ENCODE results near the gene PSAPL1. TPM values are rescaled to one million over a fixed set of nuclear protein-coding genes. Genes with fewer than 3 reads are reported as not detected.

Gene PSAPL1
- total RNA-seq, 1 donor from 2014 or later, result not detected

DNA sequence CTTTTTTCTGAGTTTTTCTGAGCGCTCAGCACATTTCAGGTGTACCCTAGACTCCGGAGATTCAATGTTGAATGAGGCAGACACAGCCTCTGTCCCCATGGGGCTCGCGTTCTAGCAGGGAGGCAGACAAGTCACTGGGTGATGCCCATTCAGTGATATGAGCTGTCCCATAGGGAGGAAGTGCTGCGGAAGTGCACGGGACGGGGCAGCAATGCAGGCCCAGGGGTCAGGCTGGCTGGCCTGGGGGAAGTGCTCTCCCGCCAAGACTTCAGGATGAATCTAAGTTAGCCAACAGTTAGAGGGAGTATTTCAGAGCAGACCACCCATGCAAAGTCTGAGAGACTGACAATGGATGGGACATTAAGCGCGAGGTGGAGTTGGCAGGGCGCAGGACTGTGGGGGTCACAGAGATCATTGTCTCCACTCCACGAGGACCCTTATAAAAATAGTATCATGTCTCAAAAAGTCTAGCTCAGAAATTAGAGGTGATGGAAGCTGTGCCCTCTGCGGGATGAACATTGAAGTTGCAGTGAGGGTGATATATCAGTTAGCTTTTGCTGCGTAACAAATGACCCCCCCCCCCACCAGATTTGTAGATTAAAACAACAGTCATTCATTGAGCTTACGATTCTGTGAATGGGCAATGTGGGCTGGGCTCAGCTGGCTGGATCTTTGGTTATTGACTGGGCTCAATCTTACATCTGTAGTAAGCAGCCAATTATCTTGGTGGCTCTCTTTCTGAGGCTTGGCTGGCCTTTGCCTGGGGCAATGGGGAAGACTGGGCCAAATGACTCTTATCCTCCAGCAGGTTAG lies 16.4 kb downstream of the PSAPL1 start:
- DNase-seq (ENCODE audit: low spot score), result no peak

GRCh38 chr4:7417639-7418038 lies 17.1 kb downstream of the PSAPL1 start:
- DNase-seq (ENCODE audit: low spot score), result no peak

DNA sequence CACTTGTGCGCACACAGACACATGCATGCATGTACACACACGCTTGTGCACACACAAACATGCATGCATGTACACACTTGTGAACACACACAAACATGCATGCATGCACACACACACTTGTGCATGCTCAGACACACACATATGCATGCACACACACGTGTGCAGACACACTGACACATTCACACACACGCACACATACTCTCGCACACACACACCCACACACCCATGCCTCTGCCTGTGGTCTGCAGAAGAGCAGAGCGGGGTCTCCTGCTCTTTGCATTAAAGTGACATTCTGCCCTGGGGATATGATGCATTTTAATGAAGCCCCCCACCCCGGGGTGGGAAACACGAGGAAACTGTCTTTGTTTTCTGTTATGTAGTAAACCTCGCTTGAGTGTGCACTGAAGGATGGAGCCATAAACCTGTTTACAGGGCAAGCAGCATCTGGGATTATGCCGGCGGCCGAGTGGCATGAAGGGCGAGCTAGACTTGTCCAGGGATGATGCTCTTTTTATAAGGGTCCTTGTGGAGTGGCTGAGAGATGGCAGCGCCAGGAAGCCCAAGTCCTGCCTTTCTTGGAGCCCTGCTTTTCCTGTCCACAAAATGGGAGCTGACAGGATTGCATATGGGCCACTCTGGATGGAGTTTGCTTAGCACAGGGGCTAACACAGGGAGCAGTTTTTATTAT lies 17.8 kb downstream of the PSAPL1 start:
- DNase-seq (ENCODE audit: low spot score), result no peak

- DNase-seq (ENCODE audit: low spot score), result no peak
Measured at GRCh38 chr4:7415927-7416686, 18.6 kb downstream of the PSAPL1 start.

DNA sequence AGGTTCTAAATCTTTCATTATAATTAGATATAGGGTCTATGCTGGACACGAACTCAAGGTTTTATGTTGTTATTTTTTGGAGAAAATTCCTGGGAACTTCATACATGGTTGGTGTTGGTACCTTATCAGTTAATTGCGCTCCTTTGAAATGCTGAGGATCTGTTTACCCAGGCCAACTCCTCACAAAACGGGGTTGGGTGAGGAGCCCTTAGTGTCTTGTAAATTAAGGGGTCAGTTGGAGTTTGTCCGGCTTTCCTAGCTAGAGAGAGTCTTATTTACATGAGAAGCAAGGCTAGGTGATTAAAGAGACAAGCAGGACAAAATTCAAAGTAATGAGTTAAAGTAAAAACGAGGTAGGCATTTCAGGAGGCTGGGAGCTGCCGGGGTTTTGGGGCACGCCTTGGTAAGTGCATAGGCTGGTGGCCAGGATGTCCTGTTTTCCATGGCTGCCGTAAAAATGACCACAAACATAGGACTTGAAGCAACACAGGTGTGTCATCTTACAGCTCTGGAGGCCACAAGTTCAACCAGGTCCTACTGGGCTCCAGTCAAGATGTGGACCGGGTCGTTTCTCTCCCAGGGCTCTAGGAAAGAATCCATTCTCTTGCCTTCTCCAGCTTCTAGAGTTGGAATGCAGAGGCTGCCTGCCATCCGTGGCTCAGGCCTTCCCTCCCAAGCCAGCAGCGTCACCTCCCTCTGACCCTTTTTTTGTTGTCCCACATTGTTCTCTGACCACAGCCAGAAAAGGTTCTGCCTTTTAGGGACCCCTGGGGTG lies 19.8 kb downstream of the PSAPL1 start:
- DNase-seq (ENCODE audit: low spot score), result no peak

DNA sequence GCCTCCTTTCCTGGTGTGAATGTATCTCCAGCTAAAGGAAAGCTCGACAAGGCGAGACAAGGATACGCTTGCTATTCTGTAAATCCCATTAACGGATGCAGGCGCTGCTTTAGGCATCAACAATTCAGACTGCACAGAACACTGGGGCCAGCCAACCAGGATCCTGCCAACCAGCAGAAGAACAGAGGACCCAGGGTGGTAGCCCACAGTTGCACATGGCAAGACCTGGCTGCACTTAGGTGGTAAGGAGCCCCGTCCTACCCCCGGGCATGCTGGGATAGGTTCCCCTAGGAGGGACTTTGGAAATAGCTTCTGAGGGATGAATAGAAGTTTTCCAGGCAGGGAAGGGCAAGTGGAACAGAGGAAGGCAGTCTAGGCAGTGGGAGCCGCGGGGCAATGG lies 20.7 kb downstream of the PSAPL1 start:
- no peak for DNase-seq (ENCODE audit: low spot score)

- DNase-seq (ENCODE audit: low spot score), result no peak
Measured at GRCh38 chr4:7412554-7412912, 22.2 kb downstream of the PSAPL1 start.

DNA sequence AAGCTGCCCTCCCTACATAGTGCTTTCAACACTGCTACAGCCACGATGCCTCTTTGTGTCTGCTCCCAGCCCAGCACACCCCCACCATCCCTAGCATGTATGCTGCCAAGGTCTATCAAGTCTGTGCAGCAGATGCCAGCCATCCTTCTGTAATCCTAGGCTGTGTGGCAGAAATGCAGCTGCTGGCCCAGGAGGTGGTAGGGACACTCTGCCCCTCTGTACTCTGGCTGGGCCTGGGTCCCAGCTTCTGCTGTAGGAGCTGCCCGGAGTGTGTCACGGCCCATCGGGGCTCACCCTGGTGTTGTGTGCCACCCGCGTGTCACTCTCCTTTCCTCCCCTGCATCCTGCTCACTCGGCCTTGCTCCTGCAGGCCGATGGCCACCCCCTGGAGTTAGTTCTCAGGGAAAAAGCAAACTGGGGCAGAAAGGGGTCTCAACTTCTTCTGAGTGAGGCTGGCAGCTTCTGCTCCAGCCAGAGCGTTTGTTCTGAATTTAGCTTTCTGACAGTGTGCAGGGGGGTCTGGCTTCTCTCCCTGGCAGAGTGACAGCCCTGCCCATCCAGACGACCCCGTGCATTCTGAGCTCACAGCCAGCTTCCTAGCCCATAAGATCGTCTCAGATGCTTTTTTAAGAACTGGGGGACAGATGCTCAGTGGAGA lies 22.7 kb downstream of the PSAPL1 start:
- no peak for DNase-seq (ENCODE audit: low spot score)

GRCh38 chr4:7411491-7411890 lies 23.2 kb downstream of the PSAPL1 start:
- DNase-seq (ENCODE audit: low spot score), result no peak

DNA sequence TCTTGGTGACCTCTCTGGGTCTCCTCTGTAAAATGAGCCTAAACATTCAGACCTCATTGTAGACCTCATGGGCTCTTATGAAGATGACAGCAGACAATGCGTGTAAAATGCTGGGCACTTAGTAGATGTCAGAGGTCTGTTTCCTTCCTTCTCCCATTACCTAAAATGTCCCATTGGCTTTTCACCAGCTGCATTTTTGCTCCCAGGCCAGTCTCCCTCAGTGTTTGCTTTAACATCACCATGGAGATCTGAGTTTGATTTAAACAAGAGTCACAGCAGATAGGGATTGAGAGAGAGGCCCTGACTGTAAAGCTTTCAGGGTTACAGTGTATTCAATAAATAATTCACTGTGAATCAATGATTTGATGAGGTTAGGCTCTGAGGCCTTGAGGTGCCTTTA lies 24.3 kb downstream of the PSAPL1 start:
- DNase-seq (ENCODE audit: low spot score), result no peak

DNA sequence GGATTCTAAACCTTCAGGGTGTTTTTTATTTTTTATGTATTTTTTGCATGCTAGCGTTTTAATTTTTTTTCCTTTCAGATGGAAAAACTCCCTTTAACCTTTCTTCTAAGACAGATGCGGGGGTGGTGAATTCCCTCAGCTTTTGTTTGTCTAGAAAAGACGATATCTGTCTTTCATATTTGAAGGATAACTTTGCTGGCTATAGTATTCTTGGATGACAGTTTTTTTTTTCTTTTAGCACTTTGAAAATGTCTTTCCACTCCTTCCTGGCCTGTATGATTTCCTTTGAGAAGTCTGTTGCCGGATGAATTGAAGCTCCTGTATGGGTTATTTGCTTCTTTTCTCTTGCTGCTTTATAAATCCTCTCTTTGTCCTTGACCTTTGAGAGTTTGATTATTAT lies 26.6 kb downstream of the PSAPL1 start:
- DNase-seq (ENCODE audit: low spot score), result no peak

GRCh38 chr4:7403001-7403400 lies 31.7 kb downstream of the PSAPL1 start:
- no peak for DNase-seq (ENCODE audit: low spot score)

- DNase-seq (ENCODE audit: low spot score), result no peak
Measured at GRCh38 chr4:7402526-7402925, 32.2 kb downstream of the PSAPL1 start.

- no peak for DNase-seq (ENCODE audit: low spot score)
Measured at GRCh38 chr4:7400671-7401298, 33.9 kb downstream of the PSAPL1 start.

DNA sequence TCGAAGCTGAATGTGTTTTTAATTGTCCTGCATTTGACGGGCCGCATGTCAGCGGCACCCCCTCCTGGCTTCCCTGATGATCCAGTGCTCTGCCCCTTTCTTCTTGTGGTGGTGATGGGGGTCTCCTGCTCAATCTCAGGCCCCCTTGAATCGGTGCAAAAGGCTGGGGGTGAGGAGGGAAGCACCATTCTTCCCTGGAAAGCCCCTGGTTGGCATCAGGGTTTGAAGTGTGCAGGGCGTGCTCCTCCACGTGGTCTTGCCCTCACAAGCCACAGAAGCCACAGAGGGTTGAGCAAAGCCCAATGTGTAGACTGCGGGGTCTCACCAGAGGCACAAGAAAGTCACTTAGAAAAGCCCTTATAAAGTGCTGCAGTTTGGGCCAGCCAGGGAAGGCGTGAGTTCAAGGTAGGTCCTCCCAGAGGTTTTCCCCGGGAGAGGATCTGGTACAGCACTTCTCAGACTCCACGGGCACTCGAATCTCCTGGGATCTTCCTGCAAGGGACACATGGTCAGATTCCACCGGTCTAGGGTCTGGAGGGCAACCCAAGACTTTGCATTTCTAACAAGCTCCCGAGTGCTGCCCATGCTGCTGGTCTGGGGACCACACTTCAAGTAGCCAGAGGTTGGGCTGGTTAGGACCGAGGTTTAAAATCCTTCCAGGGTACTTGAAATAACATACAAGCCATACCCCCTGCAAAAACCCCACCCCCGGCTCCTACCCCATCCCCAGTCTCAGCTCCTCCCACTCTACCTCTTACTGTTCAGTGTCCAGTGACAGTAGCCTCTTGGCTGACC lies 35.1 kb downstream of the PSAPL1 start:
- DNase-seq (ENCODE audit: low spot score), result no peak

DNA sequence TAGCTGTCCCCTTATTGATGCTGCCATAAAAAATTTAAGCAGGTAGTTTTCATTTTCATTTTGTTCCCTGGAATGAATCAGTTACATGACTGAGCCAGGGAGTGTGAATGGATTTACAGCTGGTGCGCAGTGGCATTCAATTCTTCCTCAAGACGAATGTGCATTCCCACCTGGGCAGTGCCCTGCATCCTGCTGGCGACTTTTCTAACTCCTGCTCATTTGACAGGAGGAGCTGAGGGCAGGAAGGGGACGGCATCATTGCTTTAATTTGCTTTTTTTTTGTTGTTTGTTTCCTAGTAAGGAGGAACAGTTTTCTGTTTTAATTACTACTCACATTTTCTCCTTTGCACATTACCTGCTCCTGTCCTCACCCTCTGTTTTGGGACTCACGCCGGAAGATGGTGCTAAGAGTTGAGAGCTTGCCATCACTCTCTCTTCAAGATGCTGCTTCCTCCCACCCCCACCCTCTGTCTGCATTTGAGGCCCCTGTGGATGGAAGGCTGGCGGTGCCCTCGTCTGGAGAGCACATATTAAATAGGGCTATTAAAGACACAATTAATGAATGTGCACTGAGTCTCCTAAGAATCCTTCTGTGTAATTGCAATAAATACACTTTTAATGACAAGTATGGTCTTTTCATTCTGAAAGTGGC lies 35.8 kb downstream of the PSAPL1 start:
- DNase-seq (ENCODE audit: low spot score), result no peak

DNA sequence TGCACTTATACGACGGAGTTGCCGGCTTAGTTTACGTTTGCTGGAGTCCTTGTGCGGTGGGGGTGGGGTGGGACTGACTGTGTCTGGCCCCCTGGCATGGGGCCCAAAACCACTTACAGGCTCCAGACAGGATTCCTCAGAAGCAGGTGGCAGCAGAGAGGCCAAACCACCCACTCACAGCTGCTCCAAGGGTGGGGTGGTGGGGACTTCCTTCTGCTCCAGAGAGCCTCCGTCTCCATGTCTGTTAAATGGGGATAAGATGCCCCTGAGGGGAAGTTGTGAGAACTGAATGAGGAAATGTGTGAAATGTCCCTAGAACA lies 36.7 kb downstream of the PSAPL1 start:
- DNase-seq (ENCODE audit: low spot score), result peak; percentile 47

- peak; percentile 14 for DNase-seq (ENCODE audit: low spot score)
Measured at GRCh38 chr4:7397206-7398103, 37.3 kb downstream of the PSAPL1 start.

Data from ureter (tissue), 1 donor.